ENCODE data around the gene MTF2. TPM values are rescaled to one million over a fixed set of nuclear protein-coding genes. Genes with fewer than 3 reads are reported as not detected.

Gene MTF2
- polyA plus RNA-seq, 4 donors, result 34.7 to 62.1 (median 47.7) TPM

DNA sequence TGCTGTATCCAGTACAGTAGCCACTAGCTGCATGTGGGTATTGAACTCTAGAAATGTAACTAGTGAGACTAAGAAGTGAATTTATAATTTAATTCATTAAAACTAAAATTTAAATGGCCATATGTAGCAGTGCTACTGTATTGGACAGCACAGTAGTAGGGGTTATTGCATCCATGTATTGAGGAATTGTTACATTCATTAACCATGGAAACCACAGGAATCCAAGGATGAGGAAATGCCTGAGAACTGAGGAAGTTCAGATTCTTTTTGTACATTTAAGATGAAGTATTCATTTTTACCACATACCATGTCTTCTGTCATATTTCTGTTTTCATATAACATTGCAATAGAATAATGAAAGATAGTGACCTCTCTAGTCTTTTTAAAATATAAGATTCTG is 2.6 kb downstream of the MTF2 start:
- DNase-seq (ENCODE audit: low read depth in 4 of 4, low spot score in 3 of 4), result no peak

DNA sequence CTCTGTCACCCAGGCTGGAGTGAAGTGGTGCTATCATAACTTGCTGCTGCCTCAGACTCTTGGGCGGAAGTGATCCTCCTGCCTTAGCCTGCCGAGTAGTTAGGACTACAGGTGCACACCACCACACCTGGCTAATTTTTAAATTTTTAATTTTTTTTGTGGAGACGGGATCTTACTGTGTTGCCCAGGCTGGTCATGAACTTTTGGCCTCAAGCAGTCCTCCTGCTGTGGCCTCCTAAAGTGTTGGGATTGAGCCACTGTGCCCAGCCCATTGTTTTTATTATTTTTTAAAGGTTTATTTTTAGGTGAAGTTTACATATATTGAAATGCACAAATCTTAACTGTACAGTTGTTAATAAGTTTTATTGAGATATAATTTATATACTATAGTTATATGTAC is 3.2 kb downstream of the MTF2 start:
- no peak for DNase-seq (ENCODE audit: low read depth in 4 of 4, low spot score in 3 of 4)

DNA sequence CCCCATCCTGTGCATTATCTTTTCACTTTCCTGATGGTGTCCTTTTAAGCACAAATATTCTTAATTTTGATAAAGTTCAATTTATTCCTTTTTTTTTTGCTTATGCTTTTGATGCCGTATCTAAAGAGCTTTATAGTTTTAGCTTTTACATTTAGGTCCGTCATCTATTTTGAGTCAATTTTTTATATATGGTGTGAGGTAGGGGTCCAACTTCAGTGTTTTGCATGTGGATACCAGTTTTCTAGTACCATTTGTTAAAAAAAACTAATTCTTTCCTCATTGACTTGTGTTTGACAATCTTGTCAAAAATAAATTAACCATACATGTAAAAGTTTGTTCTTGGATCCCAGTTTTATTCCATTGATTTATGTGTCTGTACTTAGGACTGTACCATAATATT is 4.9 kb downstream of the MTF2 start:
- DNase-seq (ENCODE audit: low read depth in 4 of 4, low spot score in 3 of 4), result no peak

DNA sequence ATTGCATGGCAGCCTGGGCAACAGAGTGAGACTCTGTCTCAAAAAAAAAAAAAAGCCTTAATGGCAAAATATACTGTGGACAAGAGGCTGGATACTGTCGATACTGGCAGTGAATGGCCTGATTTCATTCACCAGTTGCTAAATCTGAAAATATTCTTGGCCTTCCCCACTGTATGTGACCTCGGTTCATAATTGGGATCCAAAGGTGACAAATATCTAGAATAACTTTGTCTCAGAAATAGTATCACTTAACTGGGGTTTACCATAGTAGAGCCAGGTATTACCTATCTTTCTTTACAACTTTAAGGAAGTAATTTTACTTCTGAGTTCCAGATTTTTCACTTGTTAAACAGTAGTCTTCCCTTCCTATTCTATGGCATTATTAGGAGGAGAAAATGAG is 8.4 kb downstream of the MTF2 start:
- no peak for DNase-seq (ENCODE audit: low read depth in 4 of 4, low spot score in 3 of 4)

DNA sequence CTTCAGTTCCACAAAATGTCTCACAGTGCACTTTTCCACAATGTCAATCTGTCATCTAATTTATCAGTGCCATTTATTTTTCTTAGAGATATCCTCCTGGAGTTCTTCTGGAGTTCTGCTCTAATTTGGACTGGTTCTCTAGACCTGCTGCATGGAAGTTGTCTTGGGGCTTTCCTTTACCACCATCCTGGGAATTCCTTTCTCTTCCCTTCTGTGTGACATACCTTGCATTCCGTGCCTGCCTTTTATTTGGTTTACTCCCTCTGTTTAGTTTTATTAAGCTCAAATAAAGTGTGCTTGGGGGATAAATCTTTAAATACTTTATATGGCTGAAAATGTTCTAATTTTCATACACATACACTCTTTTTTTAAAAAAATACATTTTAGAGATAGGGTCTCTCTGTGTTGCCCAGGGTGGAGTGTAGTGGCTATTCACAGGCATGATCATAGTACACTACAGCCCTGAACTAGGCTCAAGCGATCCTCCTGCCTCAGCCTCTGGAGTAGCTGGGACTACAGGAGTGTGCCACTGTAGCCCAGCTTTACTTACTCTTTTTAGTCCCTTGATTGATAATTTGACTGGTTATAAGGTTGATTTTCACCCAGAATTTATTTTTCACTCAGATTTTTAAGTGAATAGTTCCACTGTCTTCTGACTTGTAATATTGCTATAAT is 14.4 kb downstream of the MTF2 start:
- DNase-seq (ENCODE audit: low read depth in 4 of 4, low spot score in 3 of 4), result no peak

DNA sequence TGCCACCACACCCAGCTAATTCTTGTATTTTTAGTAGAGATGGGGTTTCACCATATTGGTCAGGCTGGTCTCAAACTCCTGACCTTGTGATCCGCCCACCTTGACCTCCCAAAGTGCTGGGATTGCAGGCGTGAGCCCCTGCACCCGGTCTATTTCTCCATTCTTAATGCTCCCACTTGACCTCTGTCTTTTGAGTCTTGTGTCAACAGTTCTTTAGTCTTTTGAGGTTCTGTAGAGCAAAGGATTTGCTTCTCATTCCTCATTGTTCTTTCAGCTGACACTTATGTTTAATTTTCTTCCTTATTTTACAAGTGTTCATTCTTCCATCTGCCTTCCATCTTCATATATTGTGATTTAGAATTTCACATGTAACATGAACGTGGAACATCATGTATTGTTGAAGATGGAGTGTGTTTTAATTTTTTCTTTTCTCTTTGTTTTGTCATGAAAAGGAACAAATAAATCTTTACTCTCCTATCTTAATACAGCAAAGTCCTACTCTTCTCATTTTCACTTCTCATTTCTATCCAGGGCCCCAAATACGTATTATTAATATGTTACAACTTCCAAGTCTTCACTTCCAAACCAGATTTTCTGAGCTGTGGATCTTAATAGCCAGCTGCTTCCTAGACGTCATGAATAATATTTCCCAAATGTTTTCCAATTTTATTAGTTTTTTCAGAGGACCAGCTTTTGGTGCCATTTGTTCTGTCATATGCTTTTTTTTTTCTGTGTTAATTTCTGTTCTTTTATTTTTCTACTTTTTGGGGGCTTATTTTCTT is 16.9 kb downstream of the MTF2 start:
- no peak for DNase-seq (ENCODE audit: low read depth in 4 of 4, low spot score in 3 of 4)

DNA sequence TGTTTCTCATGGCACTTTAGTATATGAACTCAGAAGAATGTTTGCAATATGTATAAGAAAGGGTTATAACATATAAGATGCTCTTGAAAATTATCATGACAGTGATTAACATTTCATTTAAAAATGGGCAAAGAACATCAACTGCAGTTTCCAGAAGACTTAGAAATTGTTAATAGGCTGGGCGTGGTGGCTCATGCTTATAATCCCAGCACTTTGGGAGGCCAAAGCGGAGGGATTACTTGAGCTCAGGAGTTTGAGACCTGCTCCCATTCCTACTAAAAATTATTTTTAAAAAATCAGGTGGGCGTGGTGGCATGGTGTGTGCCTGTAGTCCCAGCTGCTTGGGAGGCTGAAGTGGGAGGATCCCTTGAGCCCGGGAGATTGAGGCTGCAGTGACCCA is 23.1 kb downstream of the MTF2 start:
- DNase-seq (ENCODE audit: low read depth in 4 of 4, low spot score in 3 of 4), result no peak

DNA sequence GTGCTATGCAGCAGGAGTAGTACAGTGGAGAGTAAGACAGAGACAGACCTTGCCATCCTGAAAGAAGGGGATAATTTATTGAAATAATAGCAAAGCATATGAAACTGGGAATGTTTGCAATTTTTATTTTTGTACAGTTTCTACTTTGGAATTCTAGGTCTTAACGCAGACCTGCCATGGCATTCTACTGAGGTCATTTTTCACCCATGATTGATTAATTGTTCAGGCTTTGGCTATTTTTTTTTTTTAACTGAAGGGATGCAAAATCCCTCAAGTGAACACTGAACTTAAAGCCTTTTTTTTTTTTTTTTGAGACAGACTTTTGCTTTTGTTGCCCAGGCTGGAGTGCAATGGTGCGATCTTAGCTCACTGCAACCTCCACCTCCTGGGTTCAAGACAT is 27.1 kb downstream of the MTF2 start:
- no peak for DNase-seq (ENCODE audit: low read depth in 4 of 4, low spot score in 3 of 4)

DNA sequence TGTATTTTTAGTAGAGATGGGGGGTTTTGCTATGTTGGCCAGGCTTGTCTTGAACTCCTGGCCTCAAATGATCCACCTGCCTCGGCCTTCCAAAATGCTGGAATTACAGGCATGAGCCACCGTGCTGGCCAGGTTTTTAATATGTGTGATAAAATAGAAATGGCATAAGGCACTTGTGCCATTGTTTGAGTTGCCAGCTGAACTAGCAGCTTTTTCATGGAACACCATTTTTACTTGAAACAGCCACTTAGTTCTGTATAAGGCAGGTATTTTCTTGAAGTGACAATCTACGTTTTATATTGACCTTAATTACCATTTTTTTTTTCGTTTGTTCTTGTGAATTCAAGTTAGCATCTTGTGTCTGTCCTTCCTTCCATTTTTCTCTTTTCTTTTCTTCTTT is 28.3 kb downstream of the MTF2 start:
- DNase-seq (ENCODE audit: low read depth in 4 of 4, low spot score in 3 of 4), result no peak

DNA sequence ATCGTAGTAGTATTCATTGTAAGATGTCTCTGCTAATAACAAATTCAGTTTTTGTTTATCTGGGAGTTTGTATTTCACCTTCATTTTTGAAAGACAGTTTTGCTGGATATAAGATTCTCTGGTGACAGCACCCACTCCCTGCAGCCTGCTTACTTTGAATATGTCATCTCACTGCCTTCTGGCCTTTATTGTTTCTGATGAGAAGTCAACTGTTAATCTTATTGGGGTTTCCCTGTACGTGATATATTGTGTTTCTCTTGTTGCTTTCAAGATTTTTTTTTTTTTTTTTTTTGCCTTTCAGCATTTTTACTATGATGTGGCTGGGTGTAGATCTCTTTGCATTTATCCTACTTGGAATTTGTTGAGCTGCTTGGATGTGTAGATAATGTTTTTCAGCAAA is 29.3 kb downstream of the MTF2 start:
- DNase-seq (ENCODE audit: low read depth in 4 of 4, low spot score in 3 of 4), result no peak

DNA sequence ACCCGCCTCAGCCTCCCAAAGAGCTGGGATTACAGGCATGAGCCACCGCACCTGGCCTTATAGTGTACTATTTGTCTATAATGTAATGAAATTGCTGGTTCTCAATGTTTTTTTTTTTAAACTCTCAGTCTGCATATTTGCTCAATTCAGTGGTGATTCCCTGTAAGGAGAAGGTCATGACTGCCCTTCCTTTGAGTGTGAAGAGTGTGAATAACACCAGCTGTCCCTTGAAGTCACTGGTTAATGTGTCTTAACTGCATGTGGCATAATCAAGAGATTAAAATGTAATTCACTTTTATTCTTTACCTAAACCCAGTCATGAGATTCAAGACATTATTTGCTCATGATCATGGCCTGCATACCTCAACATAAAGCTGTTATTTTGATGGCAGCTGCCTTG is 30.5 kb downstream of the MTF2 start:
- no peak for DNase-seq (ENCODE audit: low read depth in 4 of 4, low spot score in 3 of 4)

DNA sequence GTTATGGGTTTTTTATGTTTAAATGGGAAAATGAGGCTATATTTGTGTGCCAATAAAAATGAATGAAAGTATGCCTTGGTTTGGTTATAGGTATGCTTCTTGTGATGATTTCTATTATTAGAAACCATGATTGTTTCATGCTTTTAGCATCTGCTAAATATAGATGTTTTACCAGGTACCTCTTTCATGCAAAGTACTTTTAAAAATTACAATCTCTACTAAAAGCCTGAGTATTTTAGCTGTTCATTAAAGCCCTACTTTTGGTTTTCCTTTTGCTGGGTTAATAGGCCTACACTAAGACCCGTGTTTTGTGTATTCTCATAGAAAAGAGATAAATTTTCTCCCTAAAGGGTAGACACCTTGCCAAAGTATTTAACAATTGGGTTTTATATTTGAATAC is 32.0 kb downstream of the MTF2 start:
- no peak for DNase-seq (ENCODE audit: low read depth in 4 of 4, low spot score in 3 of 4)

DNA sequence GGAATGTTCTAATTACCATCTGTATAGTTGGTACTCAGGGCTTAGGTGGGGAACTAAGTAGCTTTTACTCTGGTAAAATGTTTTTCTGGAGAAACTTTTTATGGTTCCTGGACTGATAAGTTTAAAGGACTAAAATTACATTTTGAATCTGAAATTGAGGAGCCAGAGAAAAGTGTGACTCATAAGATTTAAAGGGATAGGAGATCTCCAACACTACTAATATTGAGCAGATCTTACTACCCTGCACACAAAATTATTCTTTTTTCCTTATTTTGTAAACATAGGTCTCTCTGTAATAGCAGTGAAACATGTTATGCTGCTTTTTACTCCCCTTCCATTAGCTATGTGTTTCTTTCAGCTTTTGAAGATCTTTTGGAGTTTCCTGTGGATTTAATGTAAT is 32.5 kb downstream of the MTF2 start:
- no peak for DNase-seq (ENCODE audit: low read depth in 4 of 4, low spot score in 3 of 4)

DNA sequence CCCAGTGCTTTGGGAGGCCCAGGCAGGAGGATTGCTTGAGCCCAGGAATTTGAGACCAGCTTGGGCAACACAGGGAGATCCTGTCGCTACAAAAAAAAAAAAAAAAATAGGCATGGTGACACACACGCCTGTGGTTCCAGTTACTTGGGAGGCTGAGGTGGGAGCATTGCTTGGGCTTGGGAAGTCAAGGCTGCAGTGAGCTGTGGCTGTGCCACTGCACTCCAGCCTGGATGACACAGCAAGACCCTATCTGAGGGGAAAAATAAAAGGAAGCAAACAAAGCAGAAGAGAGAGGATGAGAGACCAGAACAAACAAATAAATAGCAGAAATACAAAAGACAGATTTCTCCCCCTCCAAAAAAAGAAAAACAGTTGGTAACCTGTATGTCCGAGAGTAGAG is 34.0 kb downstream of the MTF2 start:
- DNase-seq (ENCODE audit: low read depth in 4 of 4, low spot score in 3 of 4), result no peak

DNA sequence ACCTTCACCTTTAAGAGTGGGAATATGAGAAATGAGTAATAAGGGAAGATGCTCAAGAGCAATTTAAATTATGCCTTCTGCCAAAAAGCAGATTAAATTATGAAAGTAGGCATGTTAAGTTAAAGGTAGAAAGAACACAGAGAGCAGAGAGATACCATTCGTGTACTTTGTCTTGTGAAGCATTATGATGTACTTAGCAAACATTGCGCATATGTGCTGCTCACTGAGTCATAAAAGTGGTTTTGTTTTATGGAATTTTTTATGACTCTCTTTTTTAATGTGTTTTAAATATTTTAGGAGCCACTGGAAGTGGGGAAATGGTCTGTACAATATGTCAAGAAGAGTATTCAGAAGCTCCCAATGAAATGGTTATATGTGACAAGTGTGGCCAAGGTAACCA is 35.3 kb downstream of the MTF2 start:
- no peak for DNase-seq (ENCODE audit: low read depth in 4 of 4, low spot score in 3 of 4)

DNA sequence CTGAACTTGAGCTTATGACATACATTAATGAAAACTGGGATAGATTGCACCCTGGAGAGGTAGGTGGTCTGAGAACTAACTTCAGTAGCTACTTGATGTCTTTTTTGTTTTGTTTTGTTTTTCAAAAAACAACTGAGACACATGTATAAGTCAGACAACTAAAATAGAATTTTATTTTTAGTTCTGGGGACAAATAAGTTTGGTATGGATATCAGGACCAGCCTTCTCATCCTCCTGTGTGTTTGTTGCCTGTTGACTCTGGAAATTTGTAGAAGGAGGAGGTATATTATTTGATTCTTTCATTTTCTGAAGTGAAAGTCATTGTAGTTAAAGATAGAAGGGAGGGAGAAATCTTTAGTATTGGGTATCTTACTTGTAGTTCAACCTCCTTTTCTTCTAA is 41.5 kb downstream of the MTF2 start:
- no peak for DNase-seq (ENCODE audit: low read depth in 4 of 4, low spot score in 3 of 4)

DNA sequence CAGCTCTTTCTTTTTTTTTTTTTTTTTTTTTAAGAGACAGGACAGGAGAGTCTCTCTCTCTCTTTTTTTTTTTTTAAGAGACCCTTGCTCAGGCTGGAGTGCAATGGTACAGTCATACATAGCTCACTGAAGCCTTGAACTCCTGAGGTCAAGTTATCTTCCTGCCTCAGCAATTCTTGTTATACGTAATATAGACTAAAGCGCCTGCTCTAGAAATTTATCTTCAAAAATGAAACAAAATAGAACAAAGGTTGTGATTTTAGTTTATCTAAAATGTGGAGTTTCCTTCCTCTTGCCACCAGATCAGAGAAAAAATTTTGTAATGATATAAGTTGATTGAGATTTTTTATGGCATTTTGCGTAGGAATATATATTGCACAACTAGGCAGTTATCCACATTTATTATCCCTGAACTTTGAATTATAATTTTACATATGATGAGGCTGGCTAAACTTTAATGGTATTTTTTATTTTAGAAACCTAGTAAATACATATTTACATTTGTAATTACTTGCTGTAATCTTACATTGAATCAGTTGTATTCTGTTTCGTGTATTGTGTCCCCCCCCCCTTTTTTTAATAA is 44.2 kb downstream of the MTF2 start:
- no peak for DNase-seq (ENCODE audit: low read depth in 4 of 4, low spot score in 3 of 4)

DNA sequence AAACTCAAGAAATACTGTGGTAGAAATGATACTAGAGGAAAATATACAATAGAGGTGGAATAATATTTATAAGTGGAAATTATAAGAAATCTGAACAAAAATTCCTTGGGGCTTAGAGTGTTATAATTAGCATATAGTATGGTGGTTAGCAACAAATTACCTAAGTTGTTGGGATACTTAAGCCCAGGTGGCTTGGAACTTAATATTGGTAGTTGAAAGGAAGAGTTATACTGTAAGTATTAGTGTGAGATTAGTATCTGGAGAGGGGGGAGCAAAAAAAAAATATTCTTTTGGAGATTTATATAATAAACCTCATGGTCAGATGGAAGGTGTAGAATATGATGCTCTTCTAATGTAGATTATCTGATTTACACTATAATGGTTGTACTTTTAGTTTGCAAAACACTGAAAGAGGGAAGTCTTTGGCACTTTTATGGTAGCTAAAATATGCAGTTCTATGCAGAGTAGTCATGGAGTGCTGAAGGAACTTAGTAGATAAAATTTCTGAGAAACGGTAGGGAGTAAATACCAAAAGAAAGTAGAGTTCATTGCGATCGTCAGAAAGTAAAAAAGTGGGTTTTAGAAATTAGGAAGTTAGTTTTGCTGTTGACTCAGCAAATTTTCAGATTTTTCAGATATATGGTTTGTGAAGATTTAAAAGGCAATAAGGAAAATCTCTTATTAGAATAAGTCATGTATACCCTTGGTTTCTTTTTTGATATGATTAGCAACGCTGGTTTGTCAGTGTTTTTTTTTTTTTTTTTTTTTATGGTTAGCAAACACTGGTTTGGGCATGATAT is 45.7 kb downstream of the MTF2 start:
- no peak for DNase-seq (ENCODE audit: low read depth in 4 of 4, low spot score in 3 of 4)

DNA sequence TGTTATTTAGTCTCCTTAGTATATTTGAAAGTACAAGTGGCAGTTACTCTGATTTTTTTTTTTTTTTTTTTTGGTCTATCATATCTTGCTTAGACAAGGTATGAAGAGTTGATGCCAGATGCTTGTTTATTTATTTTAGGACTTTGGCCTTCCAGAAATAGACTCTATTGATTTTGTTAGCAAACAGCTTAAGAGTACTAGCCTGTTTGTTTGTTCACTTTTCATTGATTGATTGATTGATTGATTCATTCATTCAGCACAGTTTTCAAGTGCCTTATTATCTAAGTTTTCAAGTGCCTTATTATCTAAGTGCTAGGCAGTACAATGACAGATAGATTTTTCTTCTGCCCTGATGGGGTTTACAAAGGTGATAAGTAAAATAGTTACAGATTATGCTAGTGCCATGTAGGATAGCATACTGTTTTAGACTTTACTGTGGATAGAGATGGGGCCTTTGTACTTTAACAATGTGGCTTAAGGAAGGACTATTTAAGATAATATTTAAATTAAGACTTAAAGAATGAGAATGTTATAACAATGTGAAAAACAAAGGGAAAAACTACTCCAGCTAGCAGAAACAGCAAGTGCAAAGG is 50.5 kb downstream of the MTF2 start:
- DNase-seq (ENCODE audit: low read depth in 4 of 4, low spot score in 3 of 4), result no peak

DNA sequence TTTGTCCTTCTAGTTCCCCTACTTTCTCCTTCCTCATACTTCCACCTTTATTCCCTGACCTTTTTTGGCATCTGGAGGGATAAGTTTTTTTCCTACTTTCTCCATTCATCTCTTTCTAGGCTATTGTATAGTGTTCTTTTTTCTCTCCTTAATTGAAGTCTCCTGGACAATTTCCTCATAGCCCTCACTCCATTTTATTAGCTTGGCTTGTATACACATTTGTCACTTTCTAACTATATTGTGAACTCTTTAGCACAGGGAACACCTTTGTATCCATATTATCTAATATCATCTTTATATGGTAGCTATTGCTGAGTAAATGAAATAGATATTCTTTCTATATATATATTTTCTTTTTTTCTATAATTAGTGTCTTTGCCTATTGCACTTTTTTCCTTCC is 53.6 kb downstream of the MTF2 start:
- no peak for DNase-seq (ENCODE audit: low read depth in 4 of 4, low spot score in 3 of 4)

DNA sequence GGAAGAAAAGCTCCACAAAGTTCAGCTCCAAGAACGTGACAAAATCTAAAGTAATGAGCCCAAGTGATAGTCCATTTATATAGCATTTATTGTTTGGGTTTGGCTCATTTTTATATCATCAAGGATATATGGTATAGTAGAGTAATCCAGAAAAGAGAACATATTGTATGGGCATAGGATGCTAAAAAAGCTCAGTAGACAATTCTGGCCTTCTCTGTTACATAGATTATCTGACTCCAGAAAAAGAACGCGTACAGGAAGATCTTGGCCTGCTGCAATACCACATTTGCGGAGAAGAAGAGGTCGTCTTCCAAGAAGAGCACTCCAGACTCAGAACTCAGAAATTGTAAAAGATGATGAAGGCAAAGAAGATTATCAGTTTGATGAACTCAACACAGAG is 57.4 kb downstream of the MTF2 start:
- no peak for DNase-seq (ENCODE audit: low read depth in 4 of 4, low spot score in 3 of 4)

All from left renal pelvis (tissue), 4 donors.